ENCODE results near the gene PRODH2.

Gene PRODH2

GRCh38 chr19:35791814-35792279, 20.8 kb downstream of the PRODH2 start:
- H3K4me1 ChIP-seq (ENCODE audit: control insufficient read depth, low read depth, low read length), result no peaks in the 10 kb centered on the region
- H3K27ac ChIP-seq (ENCODE audit: low read length), result no peak overlapping the region
- no peak overlapping the region for H3K4me3 ChIP-seq (ENCODE audit: low read length)
- H3K9me3 ChIP-seq (ENCODE audit: control insufficient read depth, low read depth, low read length), result no peaks in the 10 kb centered on the region
- no peak overlapping the region for H3K9ac ChIP-seq (ENCODE audit: low read length)
- H3K36me3 ChIP-seq (ENCODE audit: control insufficient read depth, low read depth, low read length), result no peaks in the 10 kb centered on the region
- peaks cover 18% of the 10 kb centered on the region for H3K27me3 ChIP-seq (ENCODE audit: control insufficient read depth, insufficient read depth, low read length)

GRCh38 chr19:35790981-35791813, 21.4 kb downstream of the PRODH2 start:
- no peaks in the 10 kb centered on the region for H3K36me3 ChIP-seq (ENCODE audit: control insufficient read depth, low read depth, low read length)
- no peaks in the 10 kb centered on the region for H3K9me3 ChIP-seq (ENCODE audit: control insufficient read depth, low read depth, low read length)
- no peak overlapping the region for H3K4me3 ChIP-seq (ENCODE audit: low read length)
- no peak overlapping the region for H3K27ac ChIP-seq (ENCODE audit: low read length)
- no peaks in the 10 kb centered on the region for H3K4me1 ChIP-seq (ENCODE audit: control insufficient read depth, low read depth, low read length)
- H3K27me3 ChIP-seq (ENCODE audit: control insufficient read depth, insufficient read depth, low read length), result peaks cover 12% of the 10 kb centered on the region
- no peak overlapping the region for H3K9ac ChIP-seq (ENCODE audit: low read length)

- Histone ChIP-seq H3K4me1 (ENCODE audit: control insufficient read depth, low read depth, low read length) (no peaks in the 10 kb centered on the region), H3K27me3 (ENCODE audit: control insufficient read depth, insufficient read depth, low read length) (peaks cover 2% of the 10 kb centered on the region), H3K9ac (ENCODE audit: low read length) (no peak overlapping the region), H3K27ac (ENCODE audit: low read length) (no peak overlapping the region), H3K36me3 (ENCODE audit: control insufficient read depth, low read depth, low read length) (no peaks in the 10 kb centered on the region), H3K4me3 (ENCODE audit: low read length) (no peak overlapping the region), H3K9me3 (ENCODE audit: control insufficient read depth, low read depth, low read length) (no peaks in the 10 kb centered on the region)
These were observed 22.4 kb downstream of the PRODH2 start for GRCh38 chr19:35789978-35790944.

- Histone ChIP-seq H3K36me3 (ENCODE audit: control insufficient read depth, low read depth, low read length) (no peaks in the 10 kb centered on the region), H3K27me3 (ENCODE audit: control insufficient read depth, insufficient read depth, low read length) (no peaks in the 10 kb centered on the region), H3K4me3 (ENCODE audit: low read length) (no peak overlapping the region), H3K9ac (ENCODE audit: low read length) (no peak overlapping the region), H3K4me1 (ENCODE audit: control insufficient read depth, low read depth, low read length) (no peaks in the 10 kb centered on the region), H3K27ac (ENCODE audit: low read length) (no peak overlapping the region), H3K9me3 (ENCODE audit: control insufficient read depth, low read depth, low read length) (no peaks in the 10 kb centered on the region)
These were observed 23.3 kb downstream of the PRODH2 start for GRCh38 chr19:35789195-35789977.

GRCh38 chr19:35788205-35788960, 24.3 kb downstream of the PRODH2 start:
- peaks cover 3% of the 10 kb centered on the region for H3K4me1 ChIP-seq (ENCODE audit: control insufficient read depth, low read depth, low read length)
- H3K9me3 ChIP-seq (ENCODE audit: control insufficient read depth, low read depth, low read length), result no peaks in the 10 kb centered on the region
- H3K27me3 ChIP-seq (ENCODE audit: control insufficient read depth, insufficient read depth, low read length), result no peaks in the 10 kb centered on the region
- H3K4me3 ChIP-seq (ENCODE audit: low read length), result no peak overlapping the region
- no peak overlapping the region for H3K27ac ChIP-seq (ENCODE audit: low read length)
- H3K9ac ChIP-seq (ENCODE audit: low read length), result no peak overlapping the region
- no peaks in the 10 kb centered on the region for H3K36me3 ChIP-seq (ENCODE audit: control insufficient read depth, low read depth, low read length)

GRCh38 chr19:35787227-35787799, 25.3 kb downstream of the PRODH2 start:
- Histone ChIP-seq H3K27me3 (ENCODE audit: control insufficient read depth, insufficient read depth, low read length) (no peaks in the 10 kb centered on the region), H3K36me3 (ENCODE audit: control insufficient read depth, low read depth, low read length) (no peaks in the 10 kb centered on the region), H3K4me3 (ENCODE audit: low read length) (no peak overlapping the region), H3K4me1 (ENCODE audit: control insufficient read depth, low read depth, low read length) (peaks cover 3% of the 10 kb centered on the region), H3K9me3 (ENCODE audit: control insufficient read depth, low read depth, low read length) (no peaks in the 10 kb centered on the region), H3K9ac (ENCODE audit: low read length) (no peak overlapping the region), H3K27ac (ENCODE audit: low read length) (no peak overlapping the region)

GRCh38 chr19:35786299-35787160, 26.1 kb downstream of the PRODH2 start:
- no peaks in the 10 kb centered on the region for H3K9me3 ChIP-seq (ENCODE audit: control insufficient read depth, low read depth, low read length)
- H3K27me3 ChIP-seq (ENCODE audit: control insufficient read depth, insufficient read depth, low read length), result no peaks in the 10 kb centered on the region
- no peak overlapping the region for H3K27ac ChIP-seq (ENCODE audit: low read length)
- H3K4me1 ChIP-seq (ENCODE audit: control insufficient read depth, low read depth, low read length), result peaks cover 3% of the 10 kb centered on the region
- H3K4me3 ChIP-seq (ENCODE audit: low read length), result no peak overlapping the region
- H3K36me3 ChIP-seq (ENCODE audit: control insufficient read depth, low read depth, low read length), result no peaks in the 10 kb centered on the region
- no peak overlapping the region for H3K9ac ChIP-seq (ENCODE audit: low read length)

- peak overlapping the region; percentile 32 for H3K9ac ChIP-seq (ENCODE audit: low read length)
- H3K36me3 ChIP-seq (ENCODE audit: control insufficient read depth, low read depth, low read length), result no peaks in the 10 kb centered on the region
- peak overlapping the region; percentile 59 for H3K4me3 ChIP-seq (ENCODE audit: low read length)
These were observed 27.4 kb downstream of the PRODH2 start for GRCh38 chr19:35785339-35785627.

GRCh38 chr19:35784503-35785338, 27.9 kb downstream of the PRODH2 start:
- Histone ChIP-seq H3K9me3 (ENCODE audit: control insufficient read depth, low read depth, low read length) (no peaks in the 10 kb centered on the region), H3K36me3 (ENCODE audit: control insufficient read depth, low read depth, low read length) (no peaks in the 10 kb centered on the region), H3K4me3 (ENCODE audit: low read length) (peak overlapping the region; percentile 59), H3K9ac (ENCODE audit: low read length) (peak overlapping the region; percentile 32), H3K4me1 (ENCODE audit: control insufficient read depth, low read depth, low read length) (peaks cover 3% of the 10 kb centered on the region), H3K27me3 (ENCODE audit: control insufficient read depth, insufficient read depth, low read length) (no peaks in the 10 kb centered on the region), H3K27ac (ENCODE audit: low read length) (no peak overlapping the region)

More at GRCh38 chr19:35785339-35785627, 27.4 kb downstream of the PRODH2 start:
- H3K27me3 ChIP-seq (ENCODE audit: control insufficient read depth, insufficient read depth, low read length), result no peaks in the 10 kb centered on the region
- no peak overlapping the region for H3K27ac ChIP-seq (ENCODE audit: low read length)
- peaks cover 3% of the 10 kb centered on the region for H3K4me1 ChIP-seq (ENCODE audit: control insufficient read depth, low read depth, low read length)
- H3K9me3 ChIP-seq (ENCODE audit: control insufficient read depth, low read depth, low read length), result no peaks in the 10 kb centered on the region
